Activated CD4-positive, alpha-beta T cell treated with anti-CD3 and anti-CD28 coated beads for 1 hour (primary cell): Measurements from ENCODE around the gene ZFP28.

Experiments used
- DNase-seq: peaks from one replicate; pipeline ENCODE4 v3.0.0-alpha.2; 2020

ZFP28 gene

DNA sequence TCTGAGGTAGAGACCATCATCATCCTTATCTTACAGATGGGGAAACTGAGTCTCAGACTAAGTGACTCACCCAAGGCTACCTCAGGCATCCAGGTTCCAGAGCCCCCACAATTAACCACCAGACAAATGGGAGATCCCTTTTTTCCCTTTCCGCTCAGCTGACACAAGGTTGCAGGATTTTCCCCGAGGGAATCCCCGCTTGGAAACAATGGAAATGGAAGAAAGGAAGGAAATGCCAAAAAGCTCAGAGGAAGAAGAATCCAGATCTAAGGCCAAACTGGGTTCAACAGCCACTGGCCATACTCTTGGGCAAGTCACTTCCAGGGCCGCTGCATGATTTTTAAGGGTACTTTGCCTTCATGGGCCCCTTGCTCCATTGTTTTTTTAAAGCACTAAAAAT, 57.9 kb downstream of the ZFP28 start:
- DNase-seq, result no peak

DNA sequence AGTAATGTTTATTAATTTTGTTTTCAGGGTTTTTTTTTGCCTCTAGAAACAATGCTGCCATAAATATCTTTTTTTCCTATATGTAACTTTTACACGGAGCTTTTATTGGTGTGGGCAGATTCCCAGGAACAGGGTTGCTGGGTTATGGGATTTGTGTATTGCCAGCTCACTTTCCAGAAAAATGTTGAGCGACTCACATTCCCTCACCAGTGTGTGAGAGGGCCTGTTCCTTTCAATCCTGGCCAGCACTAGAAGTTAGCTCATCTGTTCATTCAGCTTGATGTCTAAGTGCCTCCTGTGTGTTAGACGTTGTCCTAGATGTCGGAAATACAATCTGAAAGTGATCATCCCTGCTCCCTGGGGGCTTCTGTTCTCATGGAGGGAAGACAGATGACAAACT, 58.9 kb downstream of the ZFP28 start:
- no peak for DNase-seq

GRCh38 chr19:56601375-56601774, 62.6 kb downstream of the ZFP28 start:
- no peak for DNase-seq

- DNase-seq, result no peak
Observed at GRCh38 chr19:56603829-56604228, 65.1 kb downstream of the ZFP28 start.
